ENCODE results near the gene IL17REL.

The IL17REL gene

DNA sequence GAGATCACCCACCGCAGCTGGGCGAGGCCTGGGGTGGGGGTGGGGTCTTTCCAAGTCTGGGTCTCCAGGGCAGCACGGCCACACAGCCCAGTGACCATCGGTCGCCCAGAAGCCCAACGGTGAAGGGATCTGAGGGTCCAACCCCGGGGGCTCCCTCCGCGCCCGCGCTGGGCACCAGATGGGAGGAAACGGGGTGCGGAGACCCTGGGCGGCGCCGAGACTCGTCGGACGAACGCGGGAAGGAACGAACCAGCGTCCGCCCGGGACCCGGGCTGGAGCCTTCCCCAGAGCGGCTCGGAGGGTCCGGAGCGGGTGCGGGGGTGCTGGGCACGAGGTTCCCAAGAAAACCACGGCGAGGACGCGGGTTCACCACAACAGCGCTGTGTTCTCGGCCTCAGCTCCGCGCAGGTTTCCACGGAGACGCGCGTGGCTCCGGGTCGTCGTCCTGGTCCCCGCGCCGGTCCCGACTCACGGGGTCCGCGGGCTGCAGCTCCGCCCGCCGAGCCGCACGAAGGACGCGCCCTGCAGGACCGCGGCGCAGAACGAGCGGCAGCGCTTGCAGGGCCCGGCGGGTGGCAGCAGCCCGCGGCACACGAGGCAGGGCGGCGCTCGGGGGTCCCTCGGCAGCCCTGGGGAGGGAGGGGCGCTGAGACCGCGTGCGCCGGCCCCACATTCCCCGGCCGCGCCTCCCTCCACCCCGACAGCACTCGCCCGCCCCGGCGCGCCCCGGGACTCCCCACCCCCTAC is 2.3 kb upstream of the IL17REL start:
- in situ Hi-C loops (cut with HindIII; ENCODE audit: low pct_unique_long_range_greater_than_20kb, low sequenced_read_pairs) = no loop called here
- TF ChIP-seq JUND (IDR thresholded peaks at IDR 0.05; ENCODE audit: low read depth) = no peak
- DNase-seq (ENCODE audit: low read depth in 1 of 2, low spot score in 1 of 2) = no peak

DNA sequence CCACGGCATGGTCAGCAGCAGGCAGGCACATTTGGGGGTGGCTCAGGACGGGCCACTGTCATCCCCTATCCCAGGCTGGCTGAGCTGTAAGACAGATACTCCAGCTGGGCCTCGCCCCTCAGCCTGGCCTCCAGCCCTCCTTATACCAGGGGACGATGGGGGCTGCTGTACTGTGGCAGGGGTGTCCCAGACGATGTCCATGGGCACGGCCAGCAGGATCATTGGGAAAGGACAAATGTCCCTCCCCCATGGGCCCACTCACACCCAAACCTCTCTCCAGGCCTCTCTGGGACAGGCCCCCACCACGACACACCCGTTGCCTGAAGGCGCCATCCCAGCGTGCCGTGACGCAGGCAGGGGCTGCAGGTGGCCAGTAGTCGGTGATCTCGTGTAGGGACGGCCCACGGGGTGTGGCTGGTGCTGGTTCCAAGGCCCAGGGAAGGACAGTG is 1.5 kb upstream of the IL17REL start:
- no peak for TF ChIP-seq JUND (IDR thresholded peaks at IDR 0.05; ENCODE audit: low read depth)
- no peak for DNase-seq (ENCODE audit: low read depth in 1 of 2, low spot score in 1 of 2)
- in situ Hi-C loops (cut with HindIII; ENCODE audit: low pct_unique_long_range_greater_than_20kb, low sequenced_read_pairs) = no loop called here

DNA sequence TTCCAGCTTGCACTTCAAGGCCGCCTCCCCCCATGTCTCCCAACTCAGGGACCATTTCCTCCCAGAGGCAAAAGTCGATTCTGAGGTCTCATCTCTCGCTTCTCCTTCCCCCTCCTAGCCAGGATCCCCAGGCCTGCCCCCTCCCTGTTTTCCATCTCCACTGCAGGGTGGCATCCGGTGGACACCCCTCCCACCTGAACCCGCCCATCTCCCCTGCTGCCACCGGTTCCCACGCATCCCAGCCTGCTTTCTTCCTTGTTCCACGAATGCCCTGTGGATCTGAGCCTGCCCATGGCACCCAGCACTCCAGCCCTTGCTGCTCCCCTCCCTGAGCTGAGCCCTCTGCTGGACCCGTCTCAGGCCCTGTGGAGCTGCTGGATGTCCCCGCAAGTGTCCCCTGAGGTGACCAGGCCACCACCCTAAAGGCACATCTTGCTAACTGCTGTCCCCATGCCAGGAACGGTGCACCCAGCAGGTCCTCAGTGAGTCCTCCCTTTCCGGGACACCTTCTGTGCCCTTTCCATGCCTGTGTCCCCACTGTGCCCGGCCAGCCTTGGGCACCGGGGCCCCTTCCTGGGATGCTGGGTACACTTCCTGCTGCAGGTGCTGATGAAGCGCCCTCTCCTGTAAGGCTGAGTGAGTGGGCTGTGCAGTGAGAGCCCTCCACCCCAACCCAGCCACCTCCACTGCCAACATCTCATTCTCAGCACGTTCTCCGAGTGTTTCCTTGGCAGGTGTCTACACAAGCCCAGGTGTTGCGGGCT is 936 bp downstream of the IL17REL start:
- in situ Hi-C loops (cut with HindIII; ENCODE audit: low pct_unique_long_range_greater_than_20kb, low sequenced_read_pairs) = no loop called here
- no peak for DNase-seq (ENCODE audit: low read depth in 1 of 2, low spot score in 1 of 2)
- no peak for TF ChIP-seq JUND (IDR thresholded peaks at IDR 0.05; ENCODE audit: low read depth)

GRCh38 chr22:50010676-50011446 is 1.7 kb downstream of the IL17REL start:
- no peak for DNase-seq (ENCODE audit: low read depth in 1 of 2, low spot score in 1 of 2)
- TF ChIP-seq JUND (IDR thresholded peaks at IDR 0.05; ENCODE audit: low read depth) = no peak
- in situ Hi-C loops (cut with HindIII; ENCODE audit: low pct_unique_long_range_greater_than_20kb, low sequenced_read_pairs) = no loop called here

DNA sequence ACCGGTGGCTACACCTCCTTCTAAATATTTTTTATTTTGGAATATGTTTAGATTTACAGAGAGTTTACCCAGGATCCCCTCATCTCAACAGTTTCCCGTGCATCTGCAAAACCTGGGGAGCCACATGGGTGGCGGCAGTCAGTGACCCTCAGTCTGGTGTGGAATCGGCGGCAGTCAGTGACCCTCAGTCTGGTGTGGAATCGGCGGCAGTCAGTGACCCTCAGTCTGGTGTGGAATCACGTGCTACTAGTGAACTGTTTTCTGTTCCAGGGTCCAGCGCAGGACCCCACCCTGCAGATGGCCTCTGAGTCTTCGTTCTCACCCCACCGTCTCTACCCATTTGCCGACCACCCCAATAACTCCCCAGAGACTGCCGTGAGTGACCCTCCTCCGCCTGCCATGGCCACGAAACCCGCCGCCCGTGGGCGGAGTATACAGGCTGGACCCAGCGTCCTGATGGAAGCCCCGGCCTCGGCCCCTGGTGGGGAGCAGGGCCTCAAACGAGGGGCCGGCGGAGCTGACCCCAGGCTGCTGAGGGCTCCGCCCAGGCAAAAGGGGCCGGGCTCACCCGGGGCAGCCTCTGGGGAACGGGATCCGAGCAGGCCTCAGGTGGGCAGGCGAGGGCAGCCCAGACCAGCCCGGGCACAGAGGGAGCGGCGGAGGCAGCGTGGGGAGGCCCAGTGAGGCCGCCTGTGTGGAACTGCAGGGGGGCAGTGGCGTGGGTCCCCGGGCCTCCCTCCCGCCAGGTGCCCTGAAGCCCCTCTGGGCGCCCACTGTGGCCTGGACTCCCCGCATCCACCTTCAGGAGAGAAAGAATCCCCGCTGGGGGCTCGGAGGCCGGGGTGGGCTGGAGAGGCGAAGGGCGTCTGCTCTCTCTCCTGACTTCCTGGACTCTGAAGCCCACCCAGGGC is 2.5 kb downstream of the IL17REL start:
- TF ChIP-seq JUND (IDR thresholded peaks at IDR 0.05; ENCODE audit: low read depth) = no peak
- in situ Hi-C loops (cut with HindIII; ENCODE audit: low pct_unique_long_range_greater_than_20kb, low sequenced_read_pairs) = no loop called here
- no peak for DNase-seq (ENCODE audit: low read depth in 1 of 2, low spot score in 1 of 2)

DNA sequence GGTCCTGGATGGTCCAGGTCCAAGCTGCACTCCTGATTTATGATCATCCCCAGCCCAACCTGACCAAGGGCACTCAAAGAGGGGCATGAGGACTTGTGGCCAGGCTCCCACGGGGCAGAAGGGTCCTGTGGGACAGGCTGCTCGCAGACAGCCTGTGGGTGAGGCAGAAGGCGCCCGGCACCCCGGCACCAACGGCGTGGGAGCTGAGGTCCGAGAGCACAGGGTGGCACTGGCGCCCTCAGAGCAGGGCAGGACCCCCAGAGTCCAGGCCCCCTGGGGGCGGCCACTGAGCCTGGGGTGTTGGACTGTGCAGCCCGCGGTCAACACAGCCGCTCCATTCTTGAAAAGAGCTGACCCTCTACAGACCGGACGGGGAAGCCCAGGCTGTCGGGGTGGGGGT is 3.3 kb downstream of the IL17REL start:
- TF ChIP-seq JUND (IDR thresholded peaks at IDR 0.05; ENCODE audit: low read depth) = no peak
- in situ Hi-C loops (cut with HindIII; ENCODE audit: low pct_unique_long_range_greater_than_20kb, low sequenced_read_pairs) = no loop called here
- DNase-seq (ENCODE audit: low read depth in 1 of 2, low spot score in 1 of 2) = no peak

DNA sequence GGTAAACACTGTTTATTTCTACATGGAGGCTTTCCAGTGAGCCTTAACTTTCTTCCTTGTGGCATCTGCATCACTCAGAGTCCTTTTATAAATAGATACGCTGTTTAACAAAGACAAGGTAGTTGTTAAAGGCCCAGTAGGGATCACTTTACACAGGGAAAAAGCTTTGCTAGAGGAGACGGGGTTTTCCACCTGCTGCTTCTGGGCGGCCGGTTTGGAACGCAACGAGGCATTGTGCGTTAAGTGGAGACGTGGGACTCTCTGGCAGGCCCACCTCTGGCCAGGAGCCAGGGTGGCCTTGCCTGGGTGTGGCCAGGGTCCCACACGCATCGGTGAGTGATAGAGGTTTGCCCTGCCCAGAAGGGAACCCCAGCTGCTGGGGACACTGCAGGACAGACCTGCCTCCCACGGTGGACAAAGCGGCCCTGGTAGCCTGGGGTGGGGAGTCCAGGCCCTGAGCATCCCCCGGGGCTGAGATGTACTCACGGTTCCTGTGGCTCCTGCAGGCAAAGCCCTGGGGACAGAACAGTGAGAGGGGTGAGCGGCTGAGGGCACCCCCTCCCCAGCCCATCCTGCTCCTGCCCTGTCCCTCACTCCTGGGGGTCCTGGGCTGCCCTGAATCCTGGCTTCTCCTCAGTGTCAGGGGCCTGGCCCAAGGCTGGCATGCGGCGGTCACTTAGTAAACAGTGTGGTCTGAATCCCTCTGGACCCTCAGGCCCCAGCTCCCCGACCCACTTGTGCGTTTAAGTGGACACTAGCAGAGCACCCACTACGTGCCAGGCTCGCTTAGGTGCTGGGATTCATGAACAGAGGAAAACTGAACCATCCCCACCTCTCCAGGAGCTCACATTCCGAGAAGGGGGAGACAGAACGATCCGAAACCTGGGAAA is 4.2 kb downstream of the IL17REL start:
- no peak for DNase-seq (ENCODE audit: low read depth in 1 of 2, low spot score in 1 of 2)
- in situ Hi-C loops (cut with HindIII; ENCODE audit: low pct_unique_long_range_greater_than_20kb, low sequenced_read_pairs) = no loop called here

GRCh38 chr22:50007057-50007511 is 5.5 kb downstream of the IL17REL start:
- in situ Hi-C loops (cut with HindIII; ENCODE audit: low pct_unique_long_range_greater_than_20kb, low sequenced_read_pairs) = no loop called here
- no peak for DNase-seq (ENCODE audit: low read depth in 1 of 2, low spot score in 1 of 2)
- no peak for TF ChIP-seq JUND (IDR thresholded peaks at IDR 0.05; ENCODE audit: low read depth)

More for the DNA sequence above, 4.2 kb downstream of the IL17REL start:
- TF ChIP-seq JUND (IDR thresholded peaks at IDR 0.05; ENCODE audit: low read depth) = no peak

DNA sequence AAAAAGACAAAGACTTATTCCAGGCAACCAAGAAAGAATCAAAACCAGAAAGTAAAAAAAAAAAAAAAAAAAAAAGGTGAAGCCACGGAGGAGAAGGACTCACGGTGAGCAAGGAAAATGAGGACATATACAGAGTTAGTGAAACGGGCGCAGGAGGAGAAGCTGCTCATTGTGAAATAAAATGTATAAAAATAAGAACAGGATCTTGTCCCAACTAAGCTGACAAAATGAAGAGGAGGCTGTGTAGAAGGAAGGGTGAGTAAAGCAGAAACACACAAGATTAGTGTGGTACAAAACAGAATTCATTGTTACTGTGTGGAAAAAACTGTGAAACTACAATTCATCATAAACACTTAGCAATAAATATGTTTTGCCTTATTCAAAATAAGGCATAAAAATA is 7.6 kb downstream of the IL17REL start:
- in situ Hi-C loops (cut with HindIII; ENCODE audit: low pct_unique_long_range_greater_than_20kb, low sequenced_read_pairs) = no loop called here
- TF ChIP-seq JUND (IDR thresholded peaks at IDR 0.05; ENCODE audit: low read depth) = no peak

DNA sequence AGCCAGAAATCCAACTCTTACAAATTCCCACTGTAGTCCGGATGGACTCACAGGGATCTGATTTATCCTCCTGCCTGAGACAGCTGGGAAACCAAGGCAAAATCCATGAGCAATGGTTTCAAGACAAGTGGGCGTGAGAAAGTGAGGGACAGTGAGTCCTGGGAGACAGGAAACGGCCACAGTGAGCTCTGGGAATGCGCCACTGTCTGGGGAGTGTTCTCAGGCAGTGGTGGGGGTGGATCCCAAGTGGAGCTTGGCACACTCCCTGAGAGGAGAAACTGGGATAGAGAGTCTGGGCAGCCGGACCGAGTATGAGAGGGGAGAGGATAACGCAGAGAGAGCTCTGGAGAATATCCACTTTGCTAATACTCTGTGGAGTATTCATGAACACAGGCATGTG is 9.8 kb downstream of the IL17REL start:
- DNase-seq (ENCODE audit: low read depth in 1 of 2, low spot score in 1 of 2) = no peak
- TF ChIP-seq JUND (IDR thresholded peaks at IDR 0.05; ENCODE audit: low read depth) = no peak
- in situ Hi-C loops (cut with HindIII; ENCODE audit: low pct_unique_long_range_greater_than_20kb, low sequenced_read_pairs) = no loop called here

More for the DNA sequence above, 7.6 kb downstream of the IL17REL start:
- no peak for DNase-seq (ENCODE audit: low read depth in 1 of 2, low spot score in 1 of 2)
